Measurements from ENCODE around the gene RHD. TPM values are rescaled to one million over a fixed set of nuclear protein-coding genes. Genes with fewer than 3 reads are reported as not detected.
"Not testable (repeated sequence)": the region's sequence is repeated elsewhere in the genome, so short reads cannot be mapped to it uniquely, and the experiment has no call there.

RHD gene
- total RNA-seq, 1 experiment from 2014 or later: not detected

- CTCF ChIA-PET; H3K9me3 Mint-ChIP-seq (ENCODE audit: low read depth, unreplicated experiment); intact Hi-C loops (cut with micrococcal nuclease; ENCODE audit: unreplicated experiment); H3K4me3 Mint-ChIP-seq (ENCODE audit: low read depth, unreplicated experiment); H3K27ac Mint-ChIP-seq (ENCODE audit: unreplicated experiment); H3K4me1 Mint-ChIP-seq (ENCODE audit: low read depth, unreplicated experiment); BruUV-seq (replicated peaks); H3K27me3 Mint-ChIP-seq (ENCODE audit: unreplicated experiment); H3K36me3 Mint-ChIP-seq (ENCODE audit: insufficient read depth, unreplicated experiment); DNase-seq: not testable (repeated sequence)
Observed at GRCh38 chr1:25324407-25324806, 52.1 kb downstream of the RHD start.

GRCh38 chr1:25327864-25328790 lies 55.8 kb downstream of the RHD start:
- H3K27ac Mint-ChIP-seq (ENCODE audit: unreplicated experiment); H3K36me3 Mint-ChIP-seq (ENCODE audit: insufficient read depth, unreplicated experiment); intact Hi-C loops (cut with micrococcal nuclease; ENCODE audit: unreplicated experiment); H3K27me3 Mint-ChIP-seq (ENCODE audit: unreplicated experiment); H3K4me1 Mint-ChIP-seq (ENCODE audit: low read depth, unreplicated experiment); BruUV-seq (replicated peaks); CTCF ChIA-PET; H3K9me3 Mint-ChIP-seq (ENCODE audit: low read depth, unreplicated experiment); DNase-seq; H3K4me3 Mint-ChIP-seq (ENCODE audit: low read depth, unreplicated experiment): not testable (repeated sequence)

GRCh38 chr1:25328791-25329185 lies 56.5 kb downstream of the RHD start:
- H3K27me3 Mint-ChIP-seq (ENCODE audit: unreplicated experiment); CTCF ChIA-PET; H3K9me3 Mint-ChIP-seq (ENCODE audit: low read depth, unreplicated experiment); H3K36me3 Mint-ChIP-seq (ENCODE audit: insufficient read depth, unreplicated experiment); BruUV-seq (replicated peaks); DNase-seq; H3K4me1 Mint-ChIP-seq (ENCODE audit: low read depth, unreplicated experiment); intact Hi-C loops (cut with micrococcal nuclease; ENCODE audit: unreplicated experiment); H3K27ac Mint-ChIP-seq (ENCODE audit: unreplicated experiment); H3K4me3 Mint-ChIP-seq (ENCODE audit: low read depth, unreplicated experiment): not testable (repeated sequence)

- H3K4me1 Mint-ChIP-seq (ENCODE audit: low read depth, unreplicated experiment); H3K27me3 Mint-ChIP-seq (ENCODE audit: unreplicated experiment); DNase-seq; H3K36me3 Mint-ChIP-seq (ENCODE audit: insufficient read depth, unreplicated experiment); CTCF ChIA-PET; H3K4me3 Mint-ChIP-seq (ENCODE audit: low read depth, unreplicated experiment); BruUV-seq (replicated peaks); H3K9me3 Mint-ChIP-seq (ENCODE audit: low read depth, unreplicated experiment); intact Hi-C loops (cut with micrococcal nuclease; ENCODE audit: unreplicated experiment); H3K27ac Mint-ChIP-seq (ENCODE audit: unreplicated experiment): not testable (repeated sequence)
Observed at GRCh38 chr1:25329336-25329735, 57.0 kb downstream of the RHD start.

- intact Hi-C loops (cut with micrococcal nuclease; ENCODE audit: unreplicated experiment); H3K27ac Mint-ChIP-seq (ENCODE audit: unreplicated experiment); BruUV-seq (replicated peaks); CTCF ChIA-PET; H3K4me1 Mint-ChIP-seq (ENCODE audit: low read depth, unreplicated experiment); DNase-seq; H3K27me3 Mint-ChIP-seq (ENCODE audit: unreplicated experiment); H3K36me3 Mint-ChIP-seq (ENCODE audit: insufficient read depth, unreplicated experiment); H3K9me3 Mint-ChIP-seq (ENCODE audit: low read depth, unreplicated experiment); H3K4me3 Mint-ChIP-seq (ENCODE audit: low read depth, unreplicated experiment): not testable (repeated sequence)
Observed at GRCh38 chr1:25329950-25330349, 57.6 kb downstream of the RHD start.

- peaks cover 24% of the 10 kb centered on the region for H3K36me3 Mint-ChIP-seq (ENCODE audit: insufficient read depth, unreplicated experiment)
- BruUV-seq (replicated peaks): TSS peak; percentile 71
- H3K27me3 Mint-ChIP-seq (ENCODE audit: unreplicated experiment); H3K4me1 Mint-ChIP-seq (ENCODE audit: low read depth, unreplicated experiment); H3K27ac Mint-ChIP-seq (ENCODE audit: unreplicated experiment); H3K9me3 Mint-ChIP-seq (ENCODE audit: low read depth, unreplicated experiment); CTCF ChIA-PET; intact Hi-C loops (cut with micrococcal nuclease; ENCODE audit: unreplicated experiment): not testable (repeated sequence)
- H3K4me3 Mint-ChIP-seq (ENCODE audit: low read depth, unreplicated experiment): peak overlapping the region; percentile 69
- peak; percentile 54 for DNase-seq
Observed at GRCh38 chr1:25336922-25337354, 64.6 kb downstream of the RHD start.

- intact Hi-C loops (cut with micrococcal nuclease; ENCODE audit: unreplicated experiment); H3K9me3 Mint-ChIP-seq (ENCODE audit: low read depth, unreplicated experiment); BruUV-seq (replicated peaks); CTCF ChIA-PET; DNase-seq; H3K27ac Mint-ChIP-seq (ENCODE audit: unreplicated experiment); H3K4me1 Mint-ChIP-seq (ENCODE audit: low read depth, unreplicated experiment); H3K27me3 Mint-ChIP-seq (ENCODE audit: unreplicated experiment): not testable (repeated sequence)
- Mint-ChIP-seq H3K36me3 (ENCODE audit: insufficient read depth, unreplicated experiment) (peaks cover 24% of the 10 kb centered on the region), H3K4me3 (ENCODE audit: low read depth, unreplicated experiment) (peak overlapping the region; percentile 88)
Observed at GRCh38 chr1:25337483-25338187, 65.3 kb downstream of the RHD start.
